ENCODE measurements around the gene TBC1D17.

Gene TBC1D17

GRCh38 chr19:49848938-49849337 is 28.6 kb upstream of the TBC1D17 start:
- Histone ChIP-seq H3K36me3 (no peaks in the 10 kb centered on the region), H3K4me1 (peaks cover 0 to 29% (median 23%) of the 10 kb centered on the region in 4 donors), H3K9me3 (no peaks in the 10 kb centered on the region), H3K27ac (no peak overlapping the region), H3K4me3 (no peak overlapping the region), H3K27me3 (no peaks in the 10 kb centered on the region)
- DNase-seq, result no peak
- TF ChIP-seq CTCF (IDR thresholded peaks at IDR 0.05), result no peak
- intact Hi-C loops (cut with DNase I; ENCODE audit: low total_unique reads), result no loop called here

- intact Hi-C loops (cut with DNase I; ENCODE audit: low total_unique reads), result no loop called here
- peak overlapping the region; percentile 99 to 100 for H3K27ac ChIP-seq
- no peaks in the 10 kb centered on the region for H3K27me3 ChIP-seq
- H3K4me3 ChIP-seq, result peak overlapping the region; percentile 96 to 97
- H3K36me3 ChIP-seq, result peaks cover 3 to 6% (median 5%) of the 10 kb centered on the region in 3 donors
- no peak for TF ChIP-seq CTCF (IDR thresholded peaks at IDR 0.05)
- peaks cover 0 to 34% (median 26%) of the 10 kb centered on the region in 4 donors for H3K4me1 ChIP-seq
- no peaks in the 10 kb centered on the region for H3K9me3 ChIP-seq
- DNase-seq, result no peak
Measured at GRCh38 chr19:49849433-49850220, 27.9 kb upstream of the TBC1D17 start.

DNA sequence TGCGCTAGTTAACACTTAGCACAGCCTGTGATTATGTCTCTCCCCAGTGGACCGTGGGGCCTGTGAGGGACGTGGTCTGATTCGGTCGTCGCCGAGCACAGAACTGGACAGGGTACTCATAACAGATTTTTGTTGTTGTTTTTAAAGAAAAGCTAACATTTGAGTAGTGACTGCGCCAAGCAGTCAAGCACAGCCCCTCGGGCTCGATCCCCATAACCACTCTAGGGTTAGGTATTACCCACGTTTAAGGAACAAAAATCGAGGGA is 27.3 kb upstream of the TBC1D17 start:
- Histone ChIP-seq H3K4me3 (peak overlapping the region; percentile 96 to 97), H3K36me3 (peaks cover 8 to 11% (median 10%) of the 10 kb centered on the region in 3 donors), H3K9me3 (no peaks in the 10 kb centered on the region), H3K27ac (peak overlapping the region; percentile 99 to 100), H3K4me1 (peaks cover 0 to 40% (median 26%) of the 10 kb centered on the region in 4 donors), H3K27me3 (no peaks in the 10 kb centered on the region)
- no peak for TF ChIP-seq CTCF (IDR thresholded peaks at IDR 0.05)
- intact Hi-C loops (cut with DNase I; ENCODE audit: low total_unique reads), result no loop called here
- DNase-seq, result no peak

- no peaks in the 10 kb centered on the region for H3K9me3 ChIP-seq
- peaks cover 12 to 17% (median 16%) of the 10 kb centered on the region in 3 donors for H3K36me3 ChIP-seq
- peaks cover 0 to 40% (median 26%) of the 10 kb centered on the region in 4 donors for H3K4me1 ChIP-seq
- TF ChIP-seq CTCF (IDR thresholded peaks at IDR 0.05), result peak in 1 of 2 experiments; percentile 11
- no peaks in the 10 kb centered on the region for H3K27me3 ChIP-seq
- peak within 1 kb of the TSS; percentile 96 to 97 for H3K4me3 ChIP-seq
- peak within 1 kb of the TSS; percentile 99 to 100 for H3K27ac ChIP-seq
- peak; percentile 88 to 96 for DNase-seq
- intact Hi-C loops (cut with DNase I; ENCODE audit: low total_unique reads), result no loop called here
Measured at GRCh38 chr19:49850487-49851342, 26.8 kb upstream of the TBC1D17 start, which contains the start of gene PTOV1. Gene PTOV1, plus strand, starts transcription at chr19:49851159.

DNA sequence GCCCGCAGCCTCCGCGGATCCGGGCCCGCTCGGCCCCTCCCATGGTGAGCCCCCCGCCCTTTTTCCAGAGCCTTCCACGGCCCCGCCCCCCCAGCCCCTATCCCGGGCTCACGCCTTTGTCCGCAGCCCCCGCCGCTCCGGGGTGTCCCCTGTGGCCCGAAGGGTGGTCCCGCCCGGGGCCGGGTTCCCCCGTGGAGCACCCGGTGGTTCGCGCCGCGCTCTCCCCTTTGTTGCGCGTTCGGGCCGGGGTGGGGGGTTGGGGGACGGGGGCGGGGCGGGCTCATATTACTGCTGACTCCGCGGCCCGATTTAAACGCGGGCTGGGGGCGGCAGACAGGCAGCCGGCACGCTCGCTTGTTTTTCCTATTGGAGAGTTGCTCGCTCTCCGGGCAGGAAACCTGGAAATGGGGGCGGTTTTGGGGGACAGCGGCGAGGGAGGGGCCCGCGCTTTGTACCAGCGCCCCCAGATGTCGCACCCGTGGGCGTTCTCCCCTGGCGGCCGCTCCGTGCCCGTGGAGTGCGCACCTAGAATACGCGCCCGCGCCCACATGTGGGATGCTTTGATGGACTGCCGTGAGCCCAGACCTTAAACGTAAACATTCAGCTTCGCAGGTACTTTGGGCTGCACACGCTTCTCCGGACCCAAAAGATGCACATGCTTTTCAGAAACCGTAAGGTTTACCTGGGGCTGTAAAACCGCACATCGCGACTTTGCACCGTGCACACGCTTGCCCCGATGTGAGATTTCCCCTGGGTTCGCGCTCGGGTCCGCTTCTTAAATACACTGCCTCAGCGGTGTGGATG is 25.8 kb upstream of the TBC1D17 start:
- Histone ChIP-seq H3K9me3 (no peaks in the 10 kb centered on the region), H3K27ac (peak overlapping the region; percentile 99 to 100), H3K27me3 (no peaks in the 10 kb centered on the region), H3K4me3 (peak overlapping the region; percentile 96 to 97), H3K36me3 (peaks cover 17 to 26% (median 25%) of the 10 kb centered on the region in 3 donors), H3K4me1 (peaks cover 0 to 40% (median 26%) of the 10 kb centered on the region in 4 donors)
- intact Hi-C loops (cut with DNase I; ENCODE audit: low total_unique reads), result no loop called here
- TF ChIP-seq CTCF (IDR thresholded peaks at IDR 0.05), result no peak
- no peak for DNase-seq
